Neural cell (in vitro differentiated cells): ENCODE results near the gene RCE1. TPM values are rescaled to one million over a fixed set of nuclear protein-coding genes. Genes with fewer than 3 reads are reported as not detected.

ENCODE experiments used
- H2AFZ ChIP-seq: fragments of 200-600, 300-800 bp; sonication (generic), shearing (Covaris generic); 2 replicates; pipeline ENCODE4 v1.6.0; 2014; ENCODE audit warnings: low read depth, mild to moderate bottlenecking, antibody characterized with exemption, low read length, moderate library complexity
- H3F3A ChIP-seq: fragments of 200-600 bp; shearing (Covaris generic); 2 replicates; pipeline ENCODE4 v1.6.1; 2016; ENCODE audit warnings: mild to moderate bottlenecking, moderate library complexity, mixed read lengths, antibody characterized with exemption, low read length; ENCODE audit not compliant: insufficient read depth, poor library complexity, severe bottlenecking
- H3K27ac ChIP-seq: fragments of 200-600, 300-800 bp; sonication (generic), shearing (Covaris generic); 2 replicates; pipeline ENCODE4 v1.5.1; 2014; ENCODE audit warnings: mild to moderate bottlenecking, low read length, moderate library complexity
- H3K27me3 ChIP-seq: fragments of 300-800, 200-600 bp; sonication (generic), shearing (Covaris generic); 2 replicates; pipeline ENCODE4 v1.6.0; 2014; ENCODE audit warnings: mild to moderate bottlenecking, low read depth, low read length, moderate library complexity; ENCODE audit not compliant: insufficient read depth
- H3K36me3 ChIP-seq: fragments of 300-800, 200-600 bp; sonication (generic), shearing (Covaris generic); 2 replicates; pipeline ENCODE4 v1.5.1; 2014; ENCODE audit warnings: mild to moderate bottlenecking, antibody characterized with exemption, low read length, moderate library complexity; ENCODE audit not compliant: insufficient read depth
- H3K4me2 ChIP-seq: fragments of 300-800, 200-600 bp; sonication (generic), shearing (Covaris generic); 2 replicates; pipeline ENCODE4 v1.6.0; 2014; ENCODE audit warnings: mild to moderate bottlenecking, low read length
- H3K4me3 ChIP-seq: fragments of 300-800, 200-600 bp; sonication (generic), shearing (Covaris generic); 2 replicates; pipeline ENCODE4 v1.5.1; 2014; ENCODE audit warnings: mild to moderate bottlenecking, low read length, moderate library complexity
- H3K79me2 ChIP-seq: fragments of 200-600 bp; shearing (Covaris generic); replicated peaks from 2 replicates; pipeline ENCODE4 v1.6.0; 2014; ENCODE audit warnings: mild to moderate bottlenecking, low read length, moderate library complexity; ENCODE audit not compliant: insufficient read depth
- H3K9ac ChIP-seq: fragments of 300-800, 200-600 bp; sonication (generic), shearing (Covaris generic); 2 replicates; pipeline ENCODE4 v1.6.1; 2016; ENCODE audit warnings: mild to moderate bottlenecking, low read length, mixed read lengths
- H3K9me2 ChIP-seq: fragments of 200-600 bp; shearing (Covaris generic); 2 replicates; pipeline ENCODE4 v1.6.1; 2016; ENCODE audit warnings: mild to moderate bottlenecking, low read length, mixed read lengths; ENCODE audit not compliant: insufficient read depth
- H3K9me3 ChIP-seq: fragments of 200-600, 300-800 bp; sonication (generic), shearing (Covaris generic); 2 replicates; pipeline ENCODE4 v1.6.1; 2016; ENCODE audit warnings: mild to moderate bottlenecking, mixed run types, low read length, moderate library complexity, mixed read lengths
- H4K20me1 ChIP-seq: fragments of 200-600 bp; shearing (Covaris generic); 2 replicates; pipeline ENCODE4 v1.6.1; 2016; ENCODE audit warnings: mild to moderate bottlenecking, mixed run types; ENCODE audit not compliant: insufficient read depth
- CTCF ChIP-seq: fragments of 450-650 bp; IDR thresholded peaks from 2 replicates; pipeline ENCODE4 v1.5.1; 2014; ENCODE audit warnings: antibody characterized with exemption, mild to moderate bottlenecking, moderate library complexity; ENCODE audit not compliant: poor library complexity, severe bottlenecking
- EP300 ChIP-seq: fragments of 450-650 bp; conservative IDR thresholded peaks from 2 replicates; pipeline ENCODE4 v1.6.1; 2014; ENCODE audit warnings: antibody characterized with exemption, mild to moderate bottlenecking, moderate library complexity; ENCODE audit not compliant: poor library complexity, severe bottlenecking
- EZH2 ChIP-seq: fragments of 200-600, 300-800 bp; shearing (Covaris generic), sonication (generic); IDR thresholded peaks from 2 replicates; pipeline ENCODE4 v1.6.1; 2014; ENCODE audit warnings: antibody characterized with exemption, low read length, borderline replicate concordance, mild to moderate bottlenecking; ENCODE audit not compliant: insufficient read depth, poor library complexity, severe bottlenecking
- MXI1 ChIP-seq: fragments of 450-650 bp; conservative IDR thresholded peaks from 2 replicates; pipeline ENCODE4 v1.6.1; 2014; ENCODE audit warnings: antibody characterized with exemption, mild to moderate bottlenecking; ENCODE audit not compliant: poor library complexity, severe bottlenecking
- POLR2AphosphoS5 ChIP-seq: IDR thresholded peaks from 2 replicates; pipeline ENCODE4 v1.6.1; 2012
- RAD21 ChIP-seq: fragments of 450-650 bp; conservative IDR thresholded peaks from 2 replicates; pipeline ENCODE4 v1.6.1; 2014; ENCODE audit warnings: antibody characterized with exemption, mild to moderate bottlenecking, moderate library complexity
- SMC3 ChIP-seq: fragments of 450-650 bp; conservative IDR thresholded peaks from 2 replicates; pipeline ENCODE4 v1.6.1; 2014; ENCODE audit warnings: antibody characterized with exemption, mild to moderate bottlenecking, moderate library complexity; ENCODE audit not compliant: poor library complexity
- TAF1 ChIP-seq: IDR thresholded peaks from 2 replicates; pipeline ENCODE4 v1.6.1; 2012; ENCODE audit warnings: low read depth
- polyA plus RNA-seq: library from polyadenylated mRNA; depleted of rRNA; stranded (reverse); fragments of >200 nt; gene quantifications from 2 replicates; pipeline ENCODE4 v1.2.3, GENCODE V29; 2014
- TF ChIP-seq, protein P1 (sequence below): IDR thresholded peaks from 2 replicates; pipeline ENCODE4 v1.6.1; 2012; ENCODE audit warnings: borderline replicate concordance

RCE1 gene
- polyA plus RNA-seq, 1 donor from 2014 or later = 50.5 TPM

- no peak overlapping the region for H3K27ac ChIP-seq
- H4K20me1 ChIP-seq = no peaks in the 10 kb centered on the region
- H3K4me3 ChIP-seq = no peak overlapping the region
- TF ChIP-seq POLR2AphosphoS5 (no peak), MXI1 (no peak), RAD21 (no peak), SMC3 (no peak), CTCF (no peak), TAF1 (no peak), EP300 (no peak), EZH2 (no peak)
- TF ChIP-seq, protein P1, sequence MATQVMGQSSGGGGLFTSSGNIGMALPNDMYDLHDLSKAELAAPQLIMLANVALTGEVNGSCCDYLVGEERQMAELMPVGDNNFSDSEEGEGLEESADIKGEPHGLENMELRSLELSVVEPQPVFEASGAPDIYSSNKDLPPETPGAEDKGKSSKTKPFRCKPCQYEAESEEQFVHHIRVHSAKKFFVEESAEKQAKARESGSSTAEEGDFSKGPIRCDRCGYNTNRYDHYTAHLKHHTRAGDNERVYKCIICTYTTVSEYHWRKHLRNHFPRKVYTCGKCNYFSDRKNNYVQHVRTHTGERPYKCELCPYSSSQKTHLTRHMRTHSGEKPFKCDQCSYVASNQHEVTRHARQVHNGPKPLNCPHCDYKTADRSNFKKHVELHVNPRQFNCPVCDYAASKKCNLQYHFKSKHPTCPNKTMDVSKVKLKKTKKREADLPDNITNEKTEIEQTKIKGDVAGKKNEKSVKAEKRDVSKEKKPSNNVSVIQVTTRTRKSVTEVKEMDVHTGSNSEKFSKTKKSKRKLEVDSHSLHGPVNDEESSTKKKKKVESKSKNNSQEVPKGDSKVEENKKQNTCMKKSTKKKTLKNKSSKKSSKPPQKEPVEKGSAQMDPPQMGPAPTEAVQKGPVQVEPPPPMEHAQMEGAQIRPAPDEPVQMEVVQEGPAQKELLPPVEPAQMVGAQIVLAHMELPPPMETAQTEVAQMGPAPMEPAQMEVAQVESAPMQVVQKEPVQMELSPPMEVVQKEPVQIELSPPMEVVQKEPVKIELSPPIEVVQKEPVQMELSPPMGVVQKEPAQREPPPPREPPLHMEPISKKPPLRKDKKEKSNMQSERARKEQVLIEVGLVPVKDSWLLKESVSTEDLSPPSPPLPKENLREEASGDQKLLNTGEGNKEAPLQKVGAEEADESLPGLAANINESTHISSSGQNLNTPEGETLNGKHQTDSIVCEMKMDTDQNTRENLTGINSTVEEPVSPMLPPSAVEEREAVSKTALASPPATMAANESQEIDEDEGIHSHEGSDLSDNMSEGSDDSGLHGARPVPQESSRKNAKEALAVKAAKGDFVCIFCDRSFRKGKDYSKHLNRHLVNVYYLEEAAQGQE = no peak
- no peak overlapping the region for H2AFZ ChIP-seq
- peaks cover 8% of the 10 kb centered on the region for H3K79me2 ChIP-seq
- no peaks in the 10 kb centered on the region for H3K9me2 ChIP-seq
- H3K36me3 ChIP-seq = no peaks in the 10 kb centered on the region
- H3K9me3 ChIP-seq = no peaks in the 10 kb centered on the region
- no peak overlapping the region for H3K9ac ChIP-seq
- H3K27me3 ChIP-seq = no peaks in the 10 kb centered on the region
- no peaks in the 10 kb centered on the region for H3F3A ChIP-seq
- no peak overlapping the region for H3K4me2 ChIP-seq
Measured at GRCh38 chr11:66848671-66849500, 5.6 kb downstream of the RCE1 start.

- H3K36me3 ChIP-seq = no peaks in the 10 kb centered on the region
Measured at GRCh38 chr11:66849501-66850234, 6.4 kb downstream of the RCE1 start.

More at GRCh38 chr11:66849501-66850234, 6.4 kb downstream of the RCE1 start:
- no peak for TF ChIP-seq EP300
- no peak for TF ChIP-seq TAF1
- TF ChIP-seq EZH2 = no peak
- no peak for TF ChIP-seq RAD21
- TF ChIP-seq MXI1 = no peak
- no peak for TF ChIP-seq CTCF
- no peak for TF ChIP-seq POLR2AphosphoS5
- TF ChIP-seq, protein P1 = no peak
- no peak for TF ChIP-seq SMC3
- Histone ChIP-seq H4K20me1 (no peaks in the 10 kb centered on the region), H2AFZ (no peak overlapping the region), H3K27me3 (no peaks in the 10 kb centered on the region), H3K79me2 (peaks cover under 1% of the 10 kb centered on the region), H3K9ac (no peak overlapping the region), H3F3A (no peaks in the 10 kb centered on the region), H3K4me2 (no peak overlapping the region), H3K4me3 (no peak overlapping the region), H3K27ac (no peak overlapping the region), H3K9me3 (no peaks in the 10 kb centered on the region), H3K9me2 (no peaks in the 10 kb centered on the region)
